K562 (cell line): ENCODE data around the gene DDAH2. TPM values are rescaled to one million over a fixed set of nuclear protein-coding genes. Genes with fewer than 3 reads are reported as not detected.

ENCODE experiments used
- C11orf30 ChIP-seq: fragments of 450-650 bp; IDR thresholded peaks from 2 replicates; pipeline ENCODE4 v1.6.1; 2016; ENCODE audit warnings: low read depth, mild to moderate bottlenecking
- ELF4 ChIP-seq: fragments of 450-650 bp; formaldehyde crosslinking; IDR thresholded peaks from 2 replicates; pipeline ENCODE4 v1.4.0; 2022; ENCODE audit warnings: missing genetic modification characterization
- ERF ChIP-seq: fragments of 450-650 bp; formaldehyde crosslinking; IDR thresholded peaks from 2 replicates; pipeline ENCODE4 v1.4.0; 2020; ENCODE audit warnings: mild to moderate bottlenecking, mixed read lengths
- FOXK1 ChIP-seq: sonication (generic); formaldehyde crosslinking; IDR thresholded peaks from 2 replicates; pipeline ENCODE4 v1.8.0; 2022; ENCODE audit warnings: missing genetic modification reagents, mild to moderate bottlenecking, borderline replicate concordance
- KLF1 ChIP-seq: fragments of 450-650 bp; IDR thresholded peaks from 2 replicates; pipeline ENCODE4 v1.6.1; 2016; ENCODE audit warnings: missing genetic modification characterization, missing compliant biosample characterization
- RAD21 ChIP-seq, 2 experiments: fragments of 250-450 bp in 1 of 2; fragments of 450-650 bp in 1 of 2; sonication (Bioruptor Pico) in 1 of 2; formaldehyde crosslinking in 1 of 2; IDR thresholded peaks in 1 of 2; conservative IDR thresholded peaks in 1 of 2; 2 replicates each; pipeline versions ENCODE4 v1.4.0 to v1.8.0; 2020 to 2022; ENCODE audit warnings: mild to moderate bottlenecking in 2 of 2, moderate library complexity in 1 of 2
- SMAD4 ChIP-seq: fragments of 250-450 bp; sonication (Bioruptor Pico); conservative IDR thresholded peaks from 2 replicates; pipeline ENCODE4 v1.8.0; 2021; ENCODE audit warnings: inconsistent platforms, mild to moderate bottlenecking, moderate library complexity
- polyA plus RNA-seq, 8 experiments: library from polyadenylated mRNA; depleted of rRNA in 4 of 8; stranded (reverse) in 5 of 8; unstranded in 3 of 8; fragments of >200 nt; fragmentation: Nextera tagmentation in 2 of 8; fragmentation: Illumina TruSeq in 1 of 8; extraction: Ambion mirVana in 2 of 8; extraction: Trizol in 1 of 8; gene quantifications; 2 replicates each; pipeline versions ENCODE4 v1.2.1 to v1.2.3, GENCODE V29; 2011 to 2014; ENCODE audit warnings: inconsistent platforms in 1 of 8, missing spikeins in 1 of 8
- total RNA-seq, 7 experiments: library from RNA; depleted of rRNA in 6 of 7; stranded (reverse); fragments of >200 nt in 6 of 7; fragmentation: Illumina TruSeq in 2 of 7; extraction: Trizol in 2 of 7; gene quantifications; 2 replicates each; pipeline versions ENCODE4 v1.2.1 to v1.2.3, GENCODE V29; 2011 to 2021; ENCODE audit warnings: low replicate concordance in 1 of 7
- TF ChIP-seq, protein P1 (sequence below): fragments of 200-600 bp; sonication (generic); IDR thresholded peaks from one replicate; pipeline ENCODE4 v1.6.1; 2012; ENCODE audit warnings: mild to moderate bottlenecking, low read depth, low read length, inconsistent platforms
- TF ChIP-seq, protein P2 (sequence below): IDR thresholded peaks from 2 replicates; pipeline ENCODE4 v1.6.1; 2012; ENCODE audit warnings: low read depth, low read length, improper control_type of control experiment, borderline replicate concordance

The DDAH2 gene
- total and polyA plus RNA-seq, 9 of the 15 experiments (the other 6 are each of a cell fraction or from before 2014, with no cell fraction given): 1.8 to 45.4 (median 21.4) TPM

DNA sequence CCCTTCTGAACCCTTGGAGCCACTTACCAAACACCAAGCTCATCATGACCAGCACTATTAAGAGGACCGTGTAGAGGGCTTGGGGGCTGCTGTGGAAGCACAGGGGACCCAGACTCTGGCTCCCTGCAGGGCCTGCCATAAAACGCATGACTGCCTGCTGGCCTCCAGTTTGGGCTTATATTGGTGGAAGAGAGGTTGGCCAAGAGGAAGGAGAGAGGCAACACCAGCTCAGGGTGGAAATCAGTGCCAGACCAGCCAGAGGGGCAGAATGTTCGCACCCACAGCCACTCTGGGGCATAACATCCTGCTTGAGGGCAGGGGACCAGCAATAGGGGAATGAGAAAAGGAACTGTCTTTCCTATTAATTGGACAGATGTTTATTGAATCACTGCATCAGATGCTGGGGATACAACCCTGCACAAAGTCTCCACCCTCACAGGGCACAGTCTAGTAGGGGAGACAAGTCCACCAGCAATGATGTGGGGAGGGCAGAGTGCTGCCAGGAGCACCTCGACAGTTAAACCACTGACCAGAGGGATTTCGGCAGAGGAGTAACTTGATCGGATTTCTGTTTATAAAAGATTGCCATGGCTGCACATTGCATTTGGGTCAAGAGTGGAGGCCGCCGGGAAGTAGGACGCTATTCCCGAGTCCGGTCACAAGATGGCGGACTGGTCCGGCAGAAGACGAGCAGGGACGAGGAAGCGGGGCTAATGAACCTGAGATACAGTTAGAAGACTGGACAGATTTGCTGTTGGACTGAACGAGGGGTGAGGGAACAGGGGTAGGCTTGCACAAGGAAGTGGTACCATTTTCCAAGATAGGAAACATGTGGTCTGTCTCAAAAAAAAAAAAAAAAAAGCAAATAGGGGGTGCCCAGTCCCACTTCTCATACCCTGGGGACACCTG lies 48.6 kb downstream of the DDAH2 start, which contains the start of gene LY6G5C (continued):
- TF ChIP-seq, protein P1, sequence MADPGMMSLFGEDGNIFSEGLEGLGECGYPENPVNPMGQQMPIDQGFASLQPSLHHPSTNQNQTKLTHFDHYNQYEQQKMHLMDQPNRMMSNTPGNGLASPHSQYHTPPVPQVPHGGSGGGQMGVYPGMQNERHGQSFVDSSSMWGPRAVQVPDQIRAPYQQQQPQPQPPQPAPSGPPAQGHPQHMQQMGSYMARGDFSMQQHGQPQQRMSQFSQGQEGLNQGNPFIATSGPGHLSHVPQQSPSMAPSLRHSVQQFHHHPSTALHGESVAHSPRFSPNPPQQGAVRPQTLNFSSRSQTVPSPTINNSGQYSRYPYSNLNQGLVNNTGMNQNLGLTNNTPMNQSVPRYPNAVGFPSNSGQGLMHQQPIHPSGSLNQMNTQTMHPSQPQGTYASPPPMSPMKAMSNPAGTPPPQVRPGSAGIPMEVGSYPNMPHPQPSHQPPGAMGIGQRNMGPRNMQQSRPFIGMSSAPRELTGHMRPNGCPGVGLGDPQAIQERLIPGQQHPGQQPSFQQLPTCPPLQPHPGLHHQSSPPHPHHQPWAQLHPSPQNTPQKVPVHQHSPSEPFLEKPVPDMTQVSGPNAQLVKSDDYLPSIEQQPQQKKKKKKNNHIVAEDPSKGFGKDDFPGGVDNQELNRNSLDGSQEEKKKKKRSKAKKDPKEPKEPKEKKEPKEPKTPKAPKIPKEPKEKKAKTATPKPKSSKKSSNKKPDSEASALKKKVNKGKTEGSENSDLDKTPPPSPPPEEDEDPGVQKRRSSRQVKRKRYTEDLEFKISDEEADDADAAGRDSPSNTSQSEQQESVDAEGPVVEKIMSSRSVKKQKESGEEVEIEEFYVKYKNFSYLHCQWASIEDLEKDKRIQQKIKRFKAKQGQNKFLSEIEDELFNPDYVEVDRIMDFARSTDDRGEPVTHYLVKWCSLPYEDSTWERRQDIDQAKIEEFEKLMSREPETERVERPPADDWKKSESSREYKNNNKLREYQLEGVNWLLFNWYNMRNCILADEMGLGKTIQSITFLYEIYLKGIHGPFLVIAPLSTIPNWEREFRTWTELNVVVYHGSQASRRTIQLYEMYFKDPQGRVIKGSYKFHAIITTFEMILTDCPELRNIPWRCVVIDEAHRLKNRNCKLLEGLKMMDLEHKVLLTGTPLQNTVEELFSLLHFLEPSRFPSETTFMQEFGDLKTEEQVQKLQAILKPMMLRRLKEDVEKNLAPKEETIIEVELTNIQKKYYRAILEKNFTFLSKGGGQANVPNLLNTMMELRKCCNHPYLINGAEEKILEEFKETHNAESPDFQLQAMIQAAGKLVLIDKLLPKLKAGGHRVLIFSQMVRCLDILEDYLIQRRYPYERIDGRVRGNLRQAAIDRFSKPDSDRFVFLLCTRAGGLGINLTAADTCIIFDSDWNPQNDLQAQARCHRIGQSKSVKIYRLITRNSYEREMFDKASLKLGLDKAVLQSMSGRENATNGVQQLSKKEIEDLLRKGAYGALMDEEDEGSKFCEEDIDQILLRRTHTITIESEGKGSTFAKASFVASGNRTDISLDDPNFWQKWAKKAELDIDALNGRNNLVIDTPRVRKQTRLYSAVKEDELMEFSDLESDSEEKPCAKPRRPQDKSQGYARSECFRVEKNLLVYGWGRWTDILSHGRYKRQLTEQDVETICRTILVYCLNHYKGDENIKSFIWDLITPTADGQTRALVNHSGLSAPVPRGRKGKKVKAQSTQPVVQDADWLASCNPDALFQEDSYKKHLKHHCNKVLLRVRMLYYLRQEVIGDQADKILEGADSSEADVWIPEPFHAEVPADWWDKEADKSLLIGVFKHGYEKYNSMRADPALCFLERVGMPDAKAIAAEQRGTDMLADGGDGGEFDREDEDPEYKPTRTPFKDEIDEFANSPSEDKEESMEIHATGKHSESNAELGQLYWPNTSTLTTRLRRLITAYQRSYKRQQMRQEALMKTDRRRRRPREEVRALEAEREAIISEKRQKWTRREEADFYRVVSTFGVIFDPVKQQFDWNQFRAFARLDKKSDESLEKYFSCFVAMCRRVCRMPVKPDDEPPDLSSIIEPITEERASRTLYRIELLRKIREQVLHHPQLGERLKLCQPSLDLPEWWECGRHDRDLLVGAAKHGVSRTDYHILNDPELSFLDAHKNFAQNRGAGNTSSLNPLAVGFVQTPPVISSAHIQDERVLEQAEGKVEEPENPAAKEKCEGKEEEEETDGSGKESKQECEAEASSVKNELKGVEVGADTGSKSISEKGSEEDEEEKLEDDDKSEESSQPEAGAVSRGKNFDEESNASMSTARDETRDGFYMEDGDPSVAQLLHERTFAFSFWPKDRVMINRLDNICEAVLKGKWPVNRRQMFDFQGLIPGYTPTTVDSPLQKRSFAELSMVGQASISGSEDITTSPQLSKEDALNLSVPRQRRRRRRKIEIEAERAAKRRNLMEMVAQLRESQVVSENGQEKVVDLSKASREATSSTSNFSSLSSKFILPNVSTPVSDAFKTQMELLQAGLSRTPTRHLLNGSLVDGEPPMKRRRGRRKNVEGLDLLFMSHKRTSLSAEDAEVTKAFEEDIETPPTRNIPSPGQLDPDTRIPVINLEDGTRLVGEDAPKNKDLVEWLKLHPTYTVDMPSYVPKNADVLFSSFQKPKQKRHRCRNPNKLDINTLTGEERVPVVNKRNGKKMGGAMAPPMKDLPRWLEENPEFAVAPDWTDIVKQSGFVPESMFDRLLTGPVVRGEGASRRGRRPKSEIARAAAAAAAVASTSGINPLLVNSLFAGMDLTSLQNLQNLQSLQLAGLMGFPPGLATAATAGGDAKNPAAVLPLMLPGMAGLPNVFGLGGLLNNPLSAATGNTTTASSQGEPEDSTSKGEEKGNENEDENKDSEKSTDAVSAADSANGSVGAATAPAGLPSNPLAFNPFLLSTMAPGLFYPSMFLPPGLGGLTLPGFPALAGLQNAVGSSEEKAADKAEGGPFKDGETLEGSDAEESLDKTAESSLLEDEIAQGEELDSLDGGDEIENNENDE: no peak
- no peak for TF ChIP-seq C11orf30
- peak; percentile 99 to 100 for TF ChIP-seq RAD21 (CRISPR knock-in tag; conservative IDR thresholded peaks at IDR 0.05 in 1 of 2, IDR thresholded peaks at IDR 0.05 in 1 of 2)
- 0 out of 2 replicates have a peak, but pooled peaks have one; percentile 58 for TF ChIP-seq FOXK1
- peak; percentile 18; the same call in 1 of the 2 replicates for TF ChIP-seq SMAD4
- TF ChIP-seq KLF1 (tag): 0 out of 2 replicates have a peak, but pooled peaks have one; percentile 48
- 0 out of 2 replicates have a peak, but pooled peaks have one; percentile 38 for TF ChIP-seq ELF4 (CRISPR knock-in tag)
- TF ChIP-seq ERF: 0 out of 2 replicates have a peak, but pooled peaks have one; percentile 60
- TF ChIP-seq, protein P2, sequence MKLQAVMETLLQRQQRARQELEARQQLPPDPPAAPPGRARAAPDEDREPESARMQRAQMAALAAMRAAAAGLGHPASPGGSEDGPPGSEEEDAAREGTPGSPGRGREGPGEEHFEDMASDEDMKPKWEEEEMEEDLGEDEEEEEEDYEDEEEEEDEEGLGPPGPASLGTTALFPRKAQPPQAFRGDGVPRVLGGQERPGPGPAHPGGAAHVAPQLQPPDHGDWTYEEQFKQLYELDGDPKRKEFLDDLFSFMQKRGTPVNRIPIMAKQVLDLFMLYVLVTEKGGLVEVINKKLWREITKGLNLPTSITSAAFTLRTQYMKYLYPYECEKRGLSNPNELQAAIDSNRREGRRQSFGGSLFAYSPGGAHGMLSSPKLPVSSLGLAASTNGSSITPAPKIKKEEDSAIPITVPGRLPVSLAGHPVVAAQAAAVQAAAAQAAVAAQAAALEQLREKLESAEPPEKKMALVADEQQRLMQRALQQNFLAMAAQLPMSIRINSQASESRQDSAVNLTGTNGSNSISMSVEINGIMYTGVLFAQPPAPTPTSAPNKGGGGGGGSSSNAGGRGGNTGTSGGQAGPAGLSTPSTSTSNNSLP: 0 out of 2 replicates have a peak, but pooled peaks have one; percentile 41
